ENCODE measurements around the gene ARHGAP24. TPM values are rescaled to one million over a fixed set of nuclear protein-coding genes. Genes with fewer than 3 reads are reported as not detected.
"Not testable (repeated sequence)": the region's sequence is repeated elsewhere in the genome, so short reads cannot be mapped to it uniquely, and the experiment has no call there.

Gene ARHGAP24
- total RNA-seq, 1 experiment from 2014 or later, result 14.2 TPM

DNA sequence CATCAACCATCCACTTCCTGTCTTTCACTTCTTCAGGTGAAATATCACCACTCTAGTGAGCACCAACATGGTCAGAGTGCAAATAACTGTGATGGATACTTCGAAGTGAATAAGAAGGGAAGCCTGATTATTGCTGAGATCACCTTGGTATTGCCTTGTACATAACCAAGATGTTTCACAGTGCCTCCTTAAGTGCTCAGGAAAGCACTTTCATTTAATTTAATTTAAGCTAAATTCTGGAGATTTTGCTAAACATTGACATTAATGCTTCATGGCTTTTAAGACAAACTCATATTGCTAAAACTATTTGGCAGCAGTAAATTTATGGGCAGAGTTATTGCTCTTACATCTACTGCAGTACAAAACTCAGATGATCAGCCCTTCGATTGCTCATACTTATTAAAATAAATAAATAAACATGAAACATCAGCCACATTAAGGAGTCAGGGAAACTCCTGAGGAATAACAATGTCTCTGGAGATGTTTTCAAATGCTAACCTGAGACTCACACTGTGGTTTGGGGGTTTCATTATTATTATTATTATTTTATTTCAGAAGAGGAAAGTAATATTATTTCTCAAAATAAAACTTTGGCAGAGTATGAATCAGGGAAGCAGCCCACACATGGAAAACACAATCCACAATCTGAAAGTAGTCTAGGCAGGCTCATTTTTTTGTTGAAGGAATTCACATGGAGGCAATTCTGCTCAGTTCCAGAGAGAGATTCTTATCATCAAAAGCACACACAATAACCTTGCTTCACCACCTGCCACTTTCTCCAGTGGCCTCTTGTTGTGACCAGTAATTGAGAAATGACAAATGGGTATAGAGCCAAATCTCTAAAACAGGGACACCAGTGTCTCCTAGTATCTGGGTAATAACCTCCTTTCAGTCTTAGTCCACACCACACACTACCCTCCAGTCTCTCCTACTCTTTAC is 540.7 kb downstream of the ARHGAP24 start:
- peak; percentile 12 for DNase-seq (ENCODE audit: low read depth)

DNA sequence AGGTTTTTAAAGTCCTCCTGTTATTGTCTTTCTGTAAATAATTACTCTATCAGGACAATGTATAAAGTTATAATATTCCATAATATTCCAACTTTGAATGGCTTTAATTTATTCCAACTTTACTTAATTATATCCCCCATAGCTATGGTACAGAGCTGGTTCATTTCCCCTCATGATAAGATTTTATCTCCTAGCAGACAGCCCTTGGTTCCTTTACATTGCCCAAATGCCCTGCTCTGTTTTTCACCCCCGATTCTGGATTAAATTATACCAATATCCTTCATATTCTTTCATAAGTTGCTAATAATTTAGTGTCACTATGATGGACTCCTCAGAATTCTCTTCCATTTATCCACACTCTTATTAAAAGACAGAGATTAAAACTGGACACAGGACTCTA is 544.4 kb downstream of the ARHGAP24 start:
- DNase-seq (ENCODE audit: low read depth), result no peak

DNA sequence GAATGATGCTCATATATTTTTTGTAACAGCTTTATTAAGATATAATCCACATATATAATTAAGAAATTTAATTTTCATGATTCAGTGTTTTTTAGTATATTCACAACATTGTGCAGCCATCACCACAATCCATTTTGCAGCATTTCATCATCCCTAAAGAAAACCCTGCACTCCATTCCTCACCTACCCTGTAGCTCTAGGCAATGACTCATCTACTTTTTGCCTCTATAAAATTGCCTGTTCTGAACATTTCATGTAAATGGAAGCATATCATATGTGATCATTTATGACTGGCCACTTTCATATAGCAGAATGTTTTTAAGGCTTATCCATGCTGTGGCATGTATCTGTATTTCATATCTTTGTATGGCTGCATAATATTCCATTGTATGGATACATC is 545.0 kb downstream of the ARHGAP24 start:
- no peak for DNase-seq (ENCODE audit: low read depth)

DNA sequence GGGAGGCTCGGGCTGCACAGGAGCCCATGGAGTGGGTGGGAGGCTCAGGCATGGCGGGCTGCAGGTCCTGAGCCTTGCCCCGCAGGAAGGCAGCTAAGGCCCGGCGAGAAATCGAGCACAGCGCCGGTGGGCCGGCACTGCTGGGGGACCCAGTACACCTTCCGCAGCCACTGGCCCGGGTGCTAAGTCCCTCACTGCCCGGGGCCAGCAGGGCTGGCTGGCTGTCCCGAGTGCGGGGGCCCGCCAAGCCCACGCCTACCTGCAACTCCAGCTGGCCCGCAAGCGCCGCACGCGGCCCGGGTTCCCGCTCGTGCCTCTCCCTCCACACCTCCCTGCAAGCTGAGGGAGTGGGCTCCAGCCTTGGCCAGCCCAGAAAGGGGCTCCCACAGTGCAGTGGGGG is 546.7 kb downstream of the ARHGAP24 start:
- not testable (repeated sequence) for DNase-seq (ENCODE audit: low read depth)

DNA sequence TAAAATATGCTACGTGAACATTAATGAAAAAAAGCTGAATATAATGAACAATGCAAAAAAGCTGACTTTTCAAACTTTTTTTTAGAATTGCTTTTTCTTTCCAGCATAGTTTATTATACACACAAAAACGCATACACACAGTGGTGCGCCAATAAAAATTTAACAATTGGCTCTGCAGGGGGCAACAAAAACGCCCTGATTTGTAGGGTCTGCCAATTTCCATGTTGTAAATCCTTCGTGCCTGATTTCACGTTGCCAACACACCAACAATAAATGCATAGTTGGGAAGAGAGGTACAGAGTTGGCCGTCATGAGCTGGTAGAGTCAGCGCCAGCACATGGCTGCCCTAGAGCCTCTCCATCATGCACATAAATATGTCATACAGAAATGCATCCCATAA is 551.8 kb downstream of the ARHGAP24 start:
- no peak for DNase-seq (ENCODE audit: low read depth)

DNA sequence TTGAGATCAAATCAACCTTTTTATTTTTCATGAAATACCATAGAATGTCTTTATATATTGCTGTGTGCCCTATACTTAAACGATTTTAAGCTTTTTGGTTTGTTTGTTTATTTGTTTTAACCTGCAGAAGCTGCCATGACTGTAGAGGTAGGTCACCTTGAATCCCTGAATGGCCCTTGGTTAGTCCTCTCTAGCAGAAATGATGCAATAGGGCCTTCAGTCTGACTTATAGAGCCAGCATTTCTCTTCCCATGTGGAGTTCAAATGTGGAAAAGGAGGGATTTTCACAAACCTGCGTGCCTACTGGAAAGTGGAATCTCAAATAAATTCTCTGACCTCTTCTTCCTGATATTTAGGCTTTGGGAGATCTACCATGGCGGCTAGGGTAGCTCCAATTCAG is 557.0 kb downstream of the ARHGAP24 start:
- peak; percentile 14 for DNase-seq (ENCODE audit: low read depth)

DNA sequence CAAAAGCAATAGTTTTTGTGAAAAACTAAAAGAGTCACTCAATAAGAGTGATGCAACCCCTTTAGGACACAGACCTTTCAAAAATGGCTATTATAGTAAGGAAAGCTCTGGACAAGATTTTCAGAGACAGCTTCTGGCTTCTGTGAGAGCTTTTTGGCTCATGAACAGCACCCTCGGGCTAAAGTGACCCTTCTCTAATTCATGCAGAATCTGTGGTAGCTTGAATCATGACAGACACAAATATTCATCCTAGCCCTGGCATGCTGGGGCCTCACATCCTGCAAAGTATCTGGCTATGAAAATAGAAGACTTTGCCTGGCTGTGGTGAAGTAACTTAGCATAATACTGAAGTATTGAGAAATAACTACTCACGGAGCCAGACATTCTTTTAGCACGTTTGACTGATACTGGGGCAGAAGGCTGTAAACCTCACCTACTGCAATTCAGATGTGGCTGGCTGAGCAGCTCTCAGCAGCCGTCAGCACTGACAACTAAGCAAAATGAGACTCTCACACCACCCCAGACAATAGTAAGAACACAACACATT is 557.6 kb downstream of the ARHGAP24 start:
- peak; percentile 93 for DNase-seq (ENCODE audit: low read depth)

DNA sequence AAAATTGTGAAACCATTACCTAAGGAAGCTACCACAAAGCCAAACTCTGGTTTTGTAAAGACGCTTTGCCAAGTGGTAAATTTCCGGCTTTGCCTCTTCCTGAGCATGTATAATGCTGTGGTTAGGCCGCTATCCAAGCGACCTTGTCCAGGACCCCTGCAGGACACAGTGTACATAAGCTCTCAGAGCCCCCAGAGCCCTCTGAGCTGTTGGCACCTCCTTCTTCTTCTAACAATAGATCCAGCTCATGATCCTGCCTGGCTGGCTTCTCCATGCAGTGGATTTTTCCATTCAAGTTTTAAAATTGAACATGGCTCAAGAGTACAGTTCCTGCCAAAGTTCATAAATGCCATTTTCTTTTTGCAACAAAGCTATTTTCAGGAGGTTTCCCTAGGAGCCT is 558.2 kb downstream of the ARHGAP24 start:
- DNase-seq (ENCODE audit: low read depth), result peak; percentile 86

DNA sequence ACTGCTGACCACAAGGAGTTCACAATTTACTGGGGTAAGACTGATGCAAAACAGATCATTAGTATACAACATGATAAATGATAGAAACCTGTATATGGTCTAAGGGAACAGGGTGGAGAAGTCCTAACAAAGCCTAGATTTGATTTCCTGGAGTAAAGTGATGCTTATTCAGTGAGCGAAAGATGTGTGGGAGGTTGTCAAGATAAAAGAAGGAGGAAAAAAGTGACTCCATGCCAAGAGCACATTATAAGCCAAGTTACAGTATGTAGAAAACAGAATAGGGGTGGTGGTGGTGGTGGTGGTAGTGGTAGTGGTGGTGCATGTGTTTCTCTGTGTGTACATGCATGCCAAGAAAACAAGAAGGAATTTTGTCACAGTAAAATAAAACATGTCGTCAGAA is 559.7 kb downstream of the ARHGAP24 start:
- no peak for DNase-seq (ENCODE audit: low read depth)

DNA sequence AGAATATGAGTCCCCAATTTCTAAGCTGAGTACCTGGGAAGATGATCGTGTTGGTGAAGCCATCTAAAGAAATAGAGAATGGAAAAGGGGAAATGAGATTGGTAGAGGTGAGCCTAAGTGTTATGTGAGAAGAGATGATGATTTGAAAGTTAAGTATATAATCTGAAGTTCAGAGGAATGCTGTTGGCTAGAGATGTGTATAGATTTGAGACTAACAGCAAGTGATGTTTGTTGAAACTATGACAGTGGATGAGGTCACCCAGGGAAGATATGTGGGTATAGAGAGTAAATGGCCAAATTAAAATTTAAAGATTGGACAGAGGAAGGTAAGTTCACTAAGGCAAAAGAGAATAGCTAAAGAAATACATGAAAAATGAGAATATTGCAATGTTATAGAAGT is 560.7 kb downstream of the ARHGAP24 start:
- DNase-seq (ENCODE audit: low read depth), result peak; percentile 32

DNA sequence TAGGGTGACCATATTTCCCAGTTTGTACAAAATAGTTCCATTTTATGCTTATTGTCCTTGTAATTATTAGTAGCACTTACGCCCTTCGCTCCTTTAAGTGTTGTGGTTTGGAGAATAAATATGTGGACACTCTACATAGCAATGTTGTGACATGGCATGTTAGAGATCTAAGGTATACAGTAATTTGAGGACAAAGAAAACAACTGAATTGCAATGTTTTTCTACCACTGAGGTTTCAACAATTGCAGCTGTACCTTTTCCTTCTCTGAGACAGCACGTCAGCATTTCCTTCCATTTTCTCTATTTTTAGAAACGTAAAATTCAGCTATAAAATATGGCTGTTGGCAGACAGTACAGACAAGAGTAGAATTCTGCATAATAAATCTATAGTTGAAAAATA is 561.8 kb downstream of the ARHGAP24 start:
- DNase-seq (ENCODE audit: low read depth), result peak; percentile 63

DNA sequence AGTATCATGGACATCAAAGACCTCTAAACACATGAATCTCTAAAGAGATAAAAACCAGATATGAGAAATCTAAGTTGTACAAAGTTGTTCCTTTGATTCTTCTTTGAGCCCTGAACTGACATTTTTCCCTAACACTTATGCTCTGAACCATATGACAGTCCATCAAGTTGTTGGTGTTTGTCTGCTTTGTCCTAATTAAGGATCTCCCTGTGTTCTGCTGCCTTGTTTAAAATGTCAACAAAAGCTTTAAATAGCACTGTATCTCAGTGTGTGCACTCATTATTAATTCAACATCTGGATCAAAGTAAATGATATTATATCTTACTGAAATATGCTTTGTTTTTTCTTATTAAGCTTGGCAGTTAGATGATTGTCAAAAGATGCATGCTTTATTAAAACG is 563.1 kb downstream of the ARHGAP24 start:
- DNase-seq (ENCODE audit: low read depth), result no peak

DNA sequence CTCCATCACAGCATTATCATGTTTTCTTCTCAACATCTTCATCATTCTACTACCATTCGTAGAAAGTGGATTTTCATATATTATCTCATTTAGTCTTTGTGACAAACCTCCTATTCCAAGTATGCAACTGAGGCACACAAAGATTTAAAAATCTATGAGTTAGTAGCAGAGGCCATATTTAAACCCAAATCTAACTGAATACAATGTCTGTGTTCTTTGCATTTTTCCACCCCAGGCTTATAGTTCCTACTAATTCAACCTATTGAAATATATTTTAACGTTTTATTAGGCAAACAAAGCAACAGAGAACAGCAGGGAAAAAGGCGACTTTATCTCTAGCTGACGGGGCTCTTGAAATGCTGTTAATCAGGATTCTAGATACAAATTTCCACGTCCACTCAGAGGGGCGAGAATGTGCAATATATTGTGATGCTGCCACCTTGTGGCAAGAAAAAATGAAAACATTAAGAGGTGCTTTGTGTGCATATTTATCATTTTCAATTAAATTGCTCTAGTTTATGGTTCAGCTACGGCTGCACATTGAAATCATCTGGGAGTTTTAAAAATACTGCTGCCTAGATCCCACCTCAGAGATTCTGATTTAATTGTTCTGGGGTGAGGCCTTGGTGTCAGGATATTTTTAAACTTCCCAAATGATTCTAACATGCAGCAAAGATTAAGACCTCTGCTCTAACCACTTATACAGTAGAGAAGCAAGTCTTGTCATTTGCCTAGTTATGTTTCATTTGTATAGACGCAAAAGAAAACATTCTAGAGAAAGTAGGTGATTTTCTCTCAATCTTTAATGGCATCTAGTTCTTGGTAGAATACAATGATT is 569.0 kb downstream of the ARHGAP24 start:
- peak; percentile 66 for DNase-seq (ENCODE audit: low read depth)

DNA sequence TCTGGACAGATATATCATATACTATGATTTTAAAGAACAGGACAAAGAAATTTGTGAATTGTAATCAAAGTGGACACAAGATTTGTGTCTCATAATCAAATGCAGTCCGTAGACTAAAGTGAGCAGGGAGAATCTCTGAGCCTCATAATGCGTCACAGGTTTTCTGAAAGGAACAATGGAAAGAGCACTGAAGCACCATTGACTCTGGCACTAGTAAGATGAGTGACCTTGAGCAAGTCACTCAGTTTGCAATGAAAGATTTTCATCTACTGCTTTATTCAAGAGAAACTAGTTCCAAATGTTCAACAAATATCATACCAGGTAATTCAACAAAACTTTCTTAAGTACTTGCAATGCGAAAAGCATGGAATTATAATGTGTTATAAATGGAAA is 569.6 kb downstream of the ARHGAP24 start:
- no peak for DNase-seq (ENCODE audit: low read depth)

DNA sequence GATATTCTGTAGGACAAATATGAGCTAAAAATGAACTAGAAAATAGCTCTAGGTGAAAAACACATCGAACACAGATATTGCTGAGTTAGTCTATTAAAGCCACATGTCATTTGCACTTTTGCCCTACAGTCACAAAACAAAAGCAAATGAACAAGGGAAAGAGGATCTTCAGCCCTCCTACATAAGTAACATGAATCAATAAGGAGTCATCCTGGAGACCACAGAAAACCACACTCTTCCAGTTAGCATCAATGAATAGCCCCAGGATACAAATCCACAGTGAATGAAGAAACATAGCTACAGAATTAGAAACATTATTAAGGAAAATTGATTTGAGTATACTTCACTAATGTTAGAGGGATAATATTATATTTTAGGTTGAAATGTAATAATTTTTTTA is 573.5 kb downstream of the ARHGAP24 start:
- DNase-seq (ENCODE audit: low read depth), result peak; percentile 81

DNA sequence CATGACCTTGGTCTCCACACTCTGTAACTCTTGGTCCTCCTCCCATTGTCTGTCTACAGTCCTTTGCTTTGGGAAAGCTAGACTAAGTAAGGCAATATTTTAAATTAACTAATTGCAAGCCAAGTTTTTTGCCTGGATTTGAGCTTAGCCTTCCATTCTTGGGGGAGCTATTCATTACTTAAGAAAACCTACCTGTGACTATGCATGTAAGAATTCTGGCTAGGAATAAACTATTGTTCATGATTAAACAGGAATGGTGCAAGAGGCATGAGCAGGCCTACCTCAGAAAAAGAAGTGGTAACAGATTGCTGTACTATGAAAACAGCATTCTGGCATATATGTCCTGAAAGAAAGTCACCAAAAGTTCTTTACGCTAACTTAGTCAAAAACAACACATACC is 575.5 kb downstream of the ARHGAP24 start:
- no peak for DNase-seq (ENCODE audit: low read depth)
